Stimulated activated naive CD4-positive, alpha-beta T cell (primary cell): ENCODE data around the gene PTPRT.

Source experiments
- DNase-seq, 6 experiments: peaks; one replicate each; lab custom pipeline; 2025; lab: John Stamatoyannopoulos, UW

PTPRT gene

GRCh38 chr20:42043921-42044320 is 1145.8 kb downstream of the PTPRT start:
- no peak for DNase-seq

DNA sequence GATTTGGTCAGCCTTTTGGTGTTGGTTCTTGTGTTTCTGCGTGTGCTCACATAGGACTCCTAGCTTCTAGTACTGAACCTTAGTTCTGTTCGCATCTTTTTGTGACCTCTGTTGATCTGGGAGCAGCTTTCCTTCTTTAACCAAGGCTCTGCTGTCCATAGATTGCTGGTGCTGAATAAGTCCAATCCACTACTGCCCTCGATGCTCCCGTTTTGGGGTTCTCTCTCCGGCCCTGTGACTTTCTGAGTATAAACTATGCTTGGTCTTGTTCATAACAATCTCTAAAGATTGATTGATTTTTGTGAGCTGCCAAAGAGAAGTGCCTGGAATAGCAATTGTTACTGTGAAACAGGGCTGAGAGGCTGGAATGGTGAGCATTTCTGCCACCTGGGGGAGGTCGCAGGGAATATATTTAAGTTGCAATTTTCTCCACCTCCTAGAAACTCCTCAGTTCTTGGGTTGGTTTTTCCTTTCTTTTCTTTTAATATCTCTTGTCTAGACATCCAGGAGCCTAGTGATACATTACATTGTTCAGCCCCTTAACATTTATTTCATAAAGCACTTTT is 1148.6 kb downstream of the PTPRT start:
- DNase-seq = no peak

DNA sequence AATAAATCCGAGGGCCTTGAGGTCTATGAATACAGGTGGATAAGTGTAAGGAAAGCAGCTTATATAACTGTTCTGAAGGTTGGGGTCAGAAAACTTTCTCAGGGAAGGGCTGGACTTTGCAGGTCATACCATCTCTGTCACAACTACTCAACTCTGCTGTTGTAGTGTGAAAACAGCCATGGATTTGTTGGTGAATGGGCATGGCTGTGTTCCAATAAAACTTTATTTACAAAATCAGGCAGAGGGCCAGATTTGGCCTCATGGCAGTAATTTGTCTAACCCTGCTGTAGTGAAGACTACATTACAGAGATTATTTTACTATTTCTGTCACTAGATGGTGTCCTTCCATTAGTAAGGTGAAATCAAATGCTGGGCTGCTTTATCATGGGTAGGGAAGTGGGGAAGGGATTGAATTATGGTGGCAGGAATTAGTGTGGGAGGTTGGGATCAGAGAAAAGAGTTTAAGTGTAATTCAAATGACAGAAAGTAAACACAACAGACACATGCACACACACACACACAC is 1161.9 kb downstream of the PTPRT start:
- DNase-seq = no peak

DNA sequence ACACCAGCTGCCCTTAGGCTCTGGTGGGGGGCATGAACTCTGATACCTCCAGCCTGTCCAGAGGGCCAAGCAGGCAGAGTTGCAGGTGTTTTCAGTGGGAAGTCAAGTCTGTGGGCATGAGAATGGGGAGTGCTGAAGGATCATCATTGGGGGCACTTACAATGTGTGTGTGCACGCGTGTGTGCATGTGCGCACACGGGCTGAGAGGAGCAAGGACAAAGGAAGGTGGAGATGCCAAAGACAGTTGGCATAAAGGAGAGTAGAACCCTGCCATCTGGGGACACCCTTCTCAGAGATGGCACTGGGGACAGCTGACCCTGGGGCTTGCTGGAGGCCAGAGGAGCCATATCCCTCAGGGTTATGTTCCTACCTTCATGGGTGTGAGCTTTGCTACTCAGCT is 1163.1 kb downstream of the PTPRT start:
- no peak for DNase-seq

- DNase-seq = no peak
Measured at GRCh38 chr20:42024653-42025052, 1165.1 kb downstream of the PTPRT start.
